GM12878 (cell line): ENCODE measurements around the gene ZC3H8. TPM values are rescaled to one million over a fixed set of nuclear protein-coding genes. Genes with fewer than 3 reads are reported as not detected.

Source experiments
- ATAC-seq: fragments of 200-7000 bp; cut with Tn5 transposase; 3 replicates; pipeline ENCODE4 v1.9.1; 2020; ENCODE audit warnings: mild to moderate bottlenecking, moderate library complexity
- BruUV-seq: library from RNA; stranded (reverse); fragments of 400-500 nt; replicated peaks from 2 replicates; lab custom pipeline; 2021; lab: Mats Ljungman, UMichigan
- CTCF ChIA-PET: fragments of 300-600 bp; sonication (Branson Sonifier 250); formaldehyde crosslinking; extraction: SDS; loops from one replicate; lab custom pipeline; 2021; ENCODE audit warnings: inconsistent platforms; lab: Yijun Ruan, JAX
- POLR2A ChIA-PET: fragments of 350-600 bp; formaldehyde crosslinking; extraction: SDS; loops from one replicate; lab custom pipeline; 2021; ENCODE audit warnings: inconsistent platforms; lab: Charles Lee
- RAD21 ChIA-PET: fragments of 300-600 bp; sonication (Branson Sonifier 250); formaldehyde crosslinking; loops from one replicate; lab custom pipeline; 2023; ENCODE audit warnings: antibody characterized with exemption; ENCODE audit not compliant: unreplicated experiment; lab: Charles Lee
- SMC1A ChIA-PET: fragments of 300-600 bp; sonication (Branson Sonifier 250); formaldehyde crosslinking; loops from one replicate; lab custom pipeline; 2023; ENCODE audit not compliant: unreplicated experiment, uncharacterized antibody; lab: Charles Lee
- DNase-seq: peaks from one replicate; pipeline ENCODE4 v3.0.0-alpha.2; 2011; ENCODE audit warnings: low read depth, low spot score
- FAIRE-seq: peaks from 3 replicates; lab custom pipeline; 2011; peaks lifted over from hg19 to GRCh38; lab: Jason Lieb, UNC
- H2AFZ ChIP-seq: 2 replicates; pipeline ENCODE4 v1.6.0; 2011; ENCODE audit warnings: low read depth, low read length, control low read depth; ENCODE audit not compliant: control insufficient read depth
- H3K27ac ChIP-seq: 2 replicates; pipeline ENCODE4 v1.5.1; 2011; ENCODE audit warnings: control low read depth; ENCODE audit not compliant: control insufficient read depth, insufficient read depth
- H3K27me3 ChIP-seq, 2 experiments: replicated peaks in 1 of 2; 2 replicates each; pipeline versions ENCODE4 v1.6.0 to v1.6.1; 2011; ENCODE audit warnings: low read length in 1 of 2; ENCODE audit not compliant: control insufficient read depth in 2 of 2, insufficient read depth in 2 of 2
- H3K36me3 ChIP-seq, 2 experiments: 2 replicates each; pipeline ENCODE4 v1.5.1; 2011; ENCODE audit warnings: low read length in 1 of 2; ENCODE audit not compliant: control insufficient read depth in 2 of 2, insufficient read depth in 2 of 2
- H3K4me1 ChIP-seq: 2 replicates; pipeline ENCODE4 v1.6.1; 2011; ENCODE audit warnings: mild to moderate bottlenecking, low read length, moderate library complexity, mixed read lengths; ENCODE audit not compliant: control insufficient read depth, insufficient read depth
- H3K4me2 ChIP-seq: 2 replicates; pipeline ENCODE4 v1.6.0; 2011; ENCODE audit warnings: control low read depth; ENCODE audit not compliant: control insufficient read depth, insufficient read depth
- H3K4me3 ChIP-seq: fragments of 200-600 bp; sonication (generic); 2 replicates; pipeline ENCODE4 v1.5.1; 2016
- H3K79me2 ChIP-seq: 2 replicates; pipeline ENCODE4 v1.6.0; 2011; ENCODE audit warnings: low read length; ENCODE audit not compliant: control insufficient read depth, insufficient read depth
- H3K9ac ChIP-seq: 2 replicates; pipeline ENCODE4 v1.8.0; 2011; ENCODE audit warnings: low read length, control low read depth, mixed read lengths; ENCODE audit not compliant: control insufficient read depth, insufficient read depth
- H3K9me3 ChIP-seq: replicated peaks from 3 replicates; pipeline ENCODE4 v1.5.1; 2011; ENCODE audit warnings: mild to moderate bottlenecking, low read length; ENCODE audit not compliant: control insufficient read depth, insufficient read depth
- H4K20me1 ChIP-seq: 2 replicates; pipeline ENCODE4 v1.6.0; 2011; ENCODE audit not compliant: control insufficient read depth, insufficient read depth
- CHD2 ChIP-seq: IDR thresholded peaks from 2 replicates; pipeline ENCODE4 v1.6.1; 2011; ENCODE audit warnings: low read depth, low read length, improper control_type of control experiment, borderline replicate concordance
- KDM1A ChIP-seq: fragments of 200-600 bp; sonication (generic); IDR thresholded peaks from 2 replicates; pipeline ENCODE4 v1.6.1; 2016; ENCODE audit warnings: borderline replicate concordance
- SUPT20H ChIP-seq: IDR thresholded peaks from 2 replicates; pipeline ENCODE4 v1.6.1; 2011; ENCODE audit warnings: low read depth, mild to moderate bottlenecking, low read length, moderate library complexity, borderline replicate concordance; ENCODE audit not compliant: control insufficient read depth
- WGBS: methylation state at CpG from one replicate; pipeline ENCODE4 v1.1.6; 2016; ENCODE audit warnings: low lambda C conversion rate; ENCODE audit not compliant: insufficient replicate concordance, insufficient coverage; ENCODE audit errors: missing lambda C conversion rate; 5-methylcytosine and 5-hydroxymethylcytosine counted together
- in situ Hi-C: fragments of 300-500 bp; cut with MboI; formaldehyde crosslinking; loops from 9 replicates; pipeline ENCODE4 v1.14.3; 2018; ENCODE audit warnings: mixed read lengths
- intact Hi-C: fragments of 100-400 bp; cut with micrococcal nuclease; formaldehyde crosslinking; loops from one replicate; pipeline ENCODE4 v1.14.2; 2022; ENCODE audit not compliant: unreplicated experiment
- polyA plus RNA-seq, 11 experiments: library from polyadenylated mRNA; depleted of rRNA in 4 of 11; unstranded in 6 of 11; stranded (reverse) in 5 of 11; fragments of >200 nt; fragmentation: Nextera tagmentation in 4 of 11; fragmentation: Illumina TruSeq in 1 of 11; extraction: Ambion mirVana in 4 of 11; extraction: Trizol in 1 of 11; gene quantifications; 1 replicate in 1 of 11; 2 replicates in 10 of 11; pipeline versions ENCODE4 v1.2.1 to v1.2.3, GENCODE V29; 2011 to 2016; ENCODE audit warnings: inconsistent platforms in 2 of 11, missing spikeins in 2 of 11, low read depth in 1 of 11
- total RNA-seq, 4 experiments: library from RNA; depleted of rRNA in 3 of 4; stranded (reverse); fragments of >200 nt in 3 of 4; fragmentation: Illumina TruSeq in 1 of 4; extraction: Trizol in 1 of 4; gene quantifications; 2 replicates each; pipeline versions ENCODE4 v1.2.1 to v1.2.3, GENCODE V29; 2013 to 2021
- TF ChIP-seq, protein P1 (sequence below): fragments of 450-650 bp; formaldehyde crosslinking; IDR thresholded peaks from 2 replicates; pipeline ENCODE4 v1.4.0; 2020; ENCODE audit warnings: mild to moderate bottlenecking, moderate library complexity
- TF ChIP-seq, protein P2 (sequence below): fragments of 450-650 bp; IDR thresholded peaks from 2 replicates; pipeline ENCODE4 v1.6.1; 2017; ENCODE audit warnings: mild to moderate bottlenecking, moderate library complexity

ZC3H8 gene
- total and polyA plus RNA-seq, 10 of the 15 experiments (the other 5 are each of a cell fraction or from before 2014, with no cell fraction given) = 9.9 to 28.4 (median 19.5) TPM

DNA sequence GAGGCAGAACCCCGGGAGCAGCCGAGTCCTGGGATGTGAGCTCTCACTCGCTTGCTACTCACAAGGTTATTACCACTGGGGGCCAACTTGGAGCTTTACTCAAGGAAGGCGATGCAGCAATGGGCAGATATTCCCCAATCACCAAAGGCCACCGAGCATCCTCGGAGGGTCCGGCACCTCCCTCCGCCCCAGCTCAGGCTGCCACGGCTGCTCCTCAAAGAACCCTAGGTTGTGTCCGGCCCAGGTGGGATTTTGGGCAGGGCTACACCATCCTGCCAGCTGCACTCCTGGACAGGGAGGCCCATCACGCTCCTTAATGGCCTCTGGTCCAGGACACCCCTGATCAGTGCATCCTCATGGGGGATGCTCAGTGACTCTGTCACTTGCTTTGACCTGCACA, 91.9 kb downstream of the ZC3H8 start (continued):
- TF ChIP-seq, protein P1, sequence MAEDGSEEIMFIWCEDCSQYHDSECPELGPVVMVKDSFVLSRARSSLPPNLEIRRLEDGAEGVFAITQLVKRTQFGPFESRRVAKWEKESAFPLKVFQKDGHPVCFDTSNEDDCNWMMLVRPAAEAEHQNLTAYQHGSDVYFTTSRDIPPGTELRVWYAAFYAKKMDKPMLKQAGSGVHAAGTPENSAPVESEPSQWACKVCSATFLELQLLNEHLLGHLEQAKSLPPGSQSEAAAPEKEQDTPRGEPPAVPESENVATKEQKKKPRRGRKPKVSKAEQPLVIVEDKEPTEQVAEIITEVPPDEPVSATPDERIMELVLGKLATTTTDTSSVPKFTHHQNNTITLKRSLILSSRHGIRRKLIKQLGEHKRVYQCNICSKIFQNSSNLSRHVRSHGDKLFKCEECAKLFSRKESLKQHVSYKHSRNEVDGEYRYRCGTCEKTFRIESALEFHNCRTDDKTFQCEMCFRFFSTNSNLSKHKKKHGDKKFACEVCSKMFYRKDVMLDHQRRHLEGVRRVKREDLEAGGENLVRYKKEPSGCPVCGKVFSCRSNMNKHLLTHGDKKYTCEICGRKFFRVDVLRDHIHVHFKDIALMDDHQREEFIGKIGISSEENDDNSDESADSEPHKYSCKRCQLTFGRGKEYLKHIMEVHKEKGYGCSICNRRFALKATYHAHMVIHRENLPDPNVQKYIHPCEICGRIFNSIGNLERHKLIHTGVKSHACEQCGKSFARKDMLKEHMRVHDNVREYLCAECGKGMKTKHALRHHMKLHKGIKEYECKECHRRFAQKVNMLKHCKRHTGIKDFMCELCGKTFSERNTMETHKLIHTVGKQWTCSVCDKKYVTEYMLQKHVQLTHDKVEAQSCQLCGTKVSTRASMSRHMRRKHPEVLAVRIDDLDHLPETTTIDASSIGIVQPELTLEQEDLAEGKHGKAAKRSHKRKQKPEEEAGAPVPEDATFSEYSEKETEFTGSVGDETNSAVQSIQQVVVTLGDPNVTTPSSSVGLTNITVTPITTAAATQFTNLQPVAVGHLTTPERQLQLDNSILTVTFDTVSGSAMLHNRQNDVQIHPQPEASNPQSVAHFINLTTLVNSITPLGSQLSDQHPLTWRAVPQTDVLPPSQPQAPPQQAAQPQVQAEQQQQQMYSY (CRISPR knock-in tag) = no peak
- TF ChIP-seq SUPT20H = no peak
- TF ChIP-seq KDM1A = no peak

DNA sequence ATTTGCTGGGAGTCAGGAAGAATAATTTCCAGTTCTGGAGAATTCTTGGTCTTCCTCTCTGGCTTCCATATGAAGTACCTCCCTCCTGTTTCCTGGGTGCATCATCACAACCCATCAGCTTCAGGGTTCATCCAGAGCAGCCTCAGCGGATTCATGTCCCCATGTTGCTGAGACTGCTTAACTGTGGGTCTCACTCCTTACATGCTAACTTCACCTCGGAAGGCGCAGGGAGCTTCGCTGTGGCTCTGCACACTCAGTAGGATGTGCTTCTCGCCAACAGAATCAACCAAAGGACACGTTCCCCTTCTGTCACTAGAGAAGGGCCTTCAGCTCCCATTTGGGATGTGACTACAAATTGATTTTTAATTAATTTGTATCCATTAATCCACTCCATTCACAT, 92.5 kb downstream of the ZC3H8 start:
- FAIRE-seq (no peak), ATAC-seq (no peak)

More for the DNA sequence above, 92.5 kb downstream of the ZC3H8 start:
- Histone ChIP-seq H3K27me3 (0 out of 4 replicates have a peak, but pooled peaks cover 0 to 1% of the 10 kb centered on the region in 2 experiments), H2AFZ (no peak overlapping the region), H3K4me2 (no peak overlapping the region), H4K20me1 (no peaks in the 10 kb centered on the region), H3K36me3 (no peaks in the 10 kb centered on the region), H3K9ac (no peak overlapping the region), H3K27ac (no peak overlapping the region), H3K79me2 (no peaks in the 10 kb centered on the region), H3K9me3 (no peaks in the 10 kb centered on the region), H3K4me1 (no peaks in the 10 kb centered on the region)
- no TSS peak for BruUV-seq
- intact Hi-C loops = no loop called here
- no peak for DNase-seq
- in situ Hi-C loops = no loop called here
- RAD21 ChIA-PET = no interaction called here
- CTCF ChIA-PET = no interaction called here
- SMC1A ChIA-PET = interaction anchor here (1.0 kb wide), 1 partner anchor 21 kb away, joined by 3 read pairs; no protein-coding TSS in a partner anchor
- POLR2A ChIA-PET = no interaction called here
- no peak for TF ChIP-seq CHD2
- TF ChIP-seq, protein P2, sequence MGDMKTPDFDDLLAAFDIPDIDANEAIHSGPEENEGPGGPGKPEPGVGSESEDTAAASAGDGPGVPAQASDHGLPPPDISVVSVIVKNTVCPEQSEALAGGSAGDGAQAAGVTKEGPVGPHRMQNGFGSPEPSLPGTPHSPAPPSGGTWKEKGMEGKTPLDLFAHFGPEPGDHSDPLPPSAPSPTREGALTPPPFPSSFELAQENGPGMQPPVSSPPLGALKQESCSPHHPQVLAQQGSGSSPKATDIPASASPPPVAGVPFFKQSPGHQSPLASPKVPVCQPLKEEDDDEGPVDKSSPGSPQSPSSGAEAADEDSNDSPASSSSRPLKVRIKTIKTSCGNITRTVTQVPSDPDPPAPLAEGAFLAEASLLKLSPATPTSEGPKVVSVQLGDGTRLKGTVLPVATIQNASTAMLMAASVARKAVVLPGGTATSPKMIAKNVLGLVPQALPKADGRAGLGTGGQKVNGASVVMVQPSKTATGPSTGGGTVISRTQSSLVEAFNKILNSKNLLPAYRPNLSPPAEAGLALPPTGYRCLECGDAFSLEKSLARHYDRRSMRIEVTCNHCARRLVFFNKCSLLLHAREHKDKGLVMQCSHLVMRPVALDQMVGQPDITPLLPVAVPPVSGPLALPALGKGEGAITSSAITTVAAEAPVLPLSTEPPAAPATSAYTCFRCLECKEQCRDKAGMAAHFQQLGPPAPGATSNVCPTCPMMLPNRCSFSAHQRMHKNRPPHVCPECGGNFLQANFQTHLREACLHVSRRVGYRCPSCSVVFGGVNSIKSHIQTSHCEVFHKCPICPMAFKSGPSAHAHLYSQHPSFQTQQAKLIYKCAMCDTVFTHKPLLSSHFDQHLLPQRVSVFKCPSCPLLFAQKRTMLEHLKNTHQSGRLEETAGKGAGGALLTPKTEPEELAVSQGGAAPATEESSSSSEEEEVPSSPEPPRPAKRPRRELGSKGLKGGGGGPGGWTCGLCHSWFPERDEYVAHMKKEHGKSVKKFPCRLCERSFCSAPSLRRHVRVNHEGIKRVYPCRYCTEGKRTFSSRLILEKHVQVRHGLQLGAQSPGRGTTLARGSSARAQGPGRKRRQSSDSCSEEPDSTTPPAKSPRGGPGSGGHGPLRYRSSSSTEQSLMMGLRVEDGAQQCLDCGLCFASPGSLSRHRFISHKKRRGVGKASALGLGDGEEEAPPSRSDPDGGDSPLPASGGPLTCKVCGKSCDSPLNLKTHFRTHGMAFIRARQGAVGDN = no peak
- TF ChIP-seq, all 136 proteins: peak for 0
- 81% methylated on average over 6 of the region's 6 CpGs for WGBS
- H3K4me3 ChIP-seq = no peak overlapping the region

Other genes starting within 250 kb of the ZC3H8 start
- 11.5 and 16.0 TPM in 2 replicates for gene TMEM87B, start 199.8 kb downstream of the ZC3H8 start, total RNA-seq (2014; rRNA removed)
- 20.6 and 20.9 TPM in 2 replicates for gene TMEM87B, start 199.8 kb downstream of the ZC3H8 start, total RNA-seq (2014; rRNA removed; fragmentation: Illumina TruSeq; extraction: Trizol)
- 11.8 and 12.8 TPM in 2 replicates for gene TMEM87B, start 199.8 kb downstream of the ZC3H8 start, total RNA-seq (2021)
- 17.2 and 23.6 TPM in 2 replicates for gene TMEM87B, start 199.8 kb downstream of the ZC3H8 start, polyA plus RNA-seq (2011; rRNA removed)
- gene TMEM87B, start 199.8 kb downstream of the ZC3H8 start, polyA plus RNA-seq (2014; fragmentation: Illumina TruSeq; extraction: Trizol) = 18.1 and 25.7 TPM in 2 replicates
- gene TMEM87B, start 199.8 kb downstream of the ZC3H8 start, polyA plus RNA-seq (2014; fragmentation: Nextera tagmentation; extraction: Ambion mirVana) = 1 to 10 TPM; 5.7 to 8.2 TPM
- gene TMEM87B, start 199.8 kb downstream of the ZC3H8 start, polyA plus RNA-seq (2014; rRNA removed) = 9.5 and 10.1 TPM in 2 replicates
- 10 to 100 TPM; 12.9 to 15.9 TPM for gene TMEM87B, start 199.8 kb downstream of the ZC3H8 start, polyA plus RNA-seq (2016; fragmentation: Nextera tagmentation; extraction: Ambion mirVana)
- gene FBLN7, start 116.7 kb downstream of the ZC3H8 start, total RNA-seq (2014; rRNA removed) = 0.05 TPM in 1 of 2 replicates, not detected in the other
- gene FBLN7, start 116.7 kb downstream of the ZC3H8 start, total RNA-seq (2014; rRNA removed; fragmentation: Illumina TruSeq; extraction: Trizol) = not detected in 2 replicates
- gene FBLN7, start 116.7 kb downstream of the ZC3H8 start, total RNA-seq (2021) = 0.10 TPM in 1 of 2 replicates, not detected in the other
- 0.01 TPM in 1 of 2 replicates, not detected in the other for gene FBLN7, start 116.7 kb downstream of the ZC3H8 start, polyA plus RNA-seq (2011; rRNA removed)
- 0.01 TPM in 1 of 2 replicates, not detected in the other for gene FBLN7, start 116.7 kb downstream of the ZC3H8 start, polyA plus RNA-seq (2014; fragmentation: Illumina TruSeq; extraction: Trizol)
- gene FBLN7, start 116.7 kb downstream of the ZC3H8 start, polyA plus RNA-seq (2014; fragmentation: Nextera tagmentation; extraction: Ambion mirVana) = not detected
- gene FBLN7, start 116.7 kb downstream of the ZC3H8 start, polyA plus RNA-seq (2014; rRNA removed) = 0.11 TPM in 1 of 2 replicates, not detected in the other
- not detected for gene FBLN7, start 116.7 kb downstream of the ZC3H8 start, polyA plus RNA-seq (2016; fragmentation: Nextera tagmentation; extraction: Ambion mirVana)
- 2.1 and 2.9 TPM in 2 replicates for gene ZC3H6, start 20.6 kb upstream of the ZC3H8 start, total RNA-seq (2014; rRNA removed)
- gene ZC3H6, start 20.6 kb upstream of the ZC3H8 start, total RNA-seq (2014; rRNA removed; fragmentation: Illumina TruSeq; extraction: Trizol) = 4.4 and 4.6 TPM in 2 replicates
- gene ZC3H6, start 20.6 kb upstream of the ZC3H8 start, total RNA-seq (2021) = 4.7 and 5.0 TPM in 2 replicates
- 1.9 and 2.4 TPM in 2 replicates for gene ZC3H6, start 20.6 kb upstream of the ZC3H8 start, polyA plus RNA-seq (2011; rRNA removed)
- 2.7 and 2.8 TPM in 2 replicates for gene ZC3H6, start 20.6 kb upstream of the ZC3H8 start, polyA plus RNA-seq (2014; fragmentation: Illumina TruSeq; extraction: Trizol)
- gene ZC3H6, start 20.6 kb upstream of the ZC3H8 start, polyA plus RNA-seq (2014; fragmentation: Nextera tagmentation; extraction: Ambion mirVana) = 1 to 10 TPM in 1 of 2 experiments, under 1 TPM in 1; 0.53 to 1.2 TPM
- 1.9 and 2.0 TPM in 2 replicates for gene ZC3H6, start 20.6 kb upstream of the ZC3H8 start, polyA plus RNA-seq (2014; rRNA removed)
- 1 to 10 TPM in 1 of 2 experiments, under 1 TPM in 1; 0.70 to 1.1 TPM for gene ZC3H6, start 20.6 kb upstream of the ZC3H8 start, polyA plus RNA-seq (2016; fragmentation: Nextera tagmentation; extraction: Ambion mirVana)
- 6.4 and 7.4 TPM in 2 replicates for gene RGPD8, start 178.6 kb upstream of the ZC3H8 start, total RNA-seq (2014; rRNA removed)
- 9.6 and 11.1 TPM in 2 replicates for gene RGPD8, start 178.6 kb upstream of the ZC3H8 start, total RNA-seq (2014; rRNA removed; fragmentation: Illumina TruSeq; extraction: Trizol)
- gene RGPD8, start 178.6 kb upstream of the ZC3H8 start, total RNA-seq (2021) = 6.5 and 7.3 TPM in 2 replicates
- 2.2 and 3.1 TPM in 2 replicates for gene RGPD8, start 178.6 kb upstream of the ZC3H8 start, polyA plus RNA-seq (2011; rRNA removed)
- 6.1 and 8.6 TPM in 2 replicates for gene RGPD8, start 178.6 kb upstream of the ZC3H8 start, polyA plus RNA-seq (2014; fragmentation: Illumina TruSeq; extraction: Trizol)
- gene RGPD8, start 178.6 kb upstream of the ZC3H8 start, polyA plus RNA-seq (2014; fragmentation: Nextera tagmentation; extraction: Ambion mirVana) = under 1 TPM; 0.24 to 0.40 TPM
- 3.5 and 3.6 TPM in 2 replicates for gene RGPD8, start 178.6 kb upstream of the ZC3H8 start, polyA plus RNA-seq (2014; rRNA removed)
- 1 to 10 TPM; 4.2 to 4.3 TPM for gene RGPD8, start 178.6 kb upstream of the ZC3H8 start, polyA plus RNA-seq (2016; fragmentation: Nextera tagmentation; extraction: Ambion mirVana)
- 16.6 and 16.7 TPM in 2 replicates for gene TTL, start 227.1 kb upstream of the ZC3H8 start, total RNA-seq (2014; rRNA removed)
- 21.1 and 21.8 TPM in 2 replicates for gene TTL, start 227.1 kb upstream of the ZC3H8 start, total RNA-seq (2014; rRNA removed; fragmentation: Illumina TruSeq; extraction: Trizol)
- gene TTL, start 227.1 kb upstream of the ZC3H8 start, total RNA-seq (2021) = 24.1 and 27.1 TPM in 2 replicates
- 17.4 and 19.9 TPM in 2 replicates for gene TTL, start 227.1 kb upstream of the ZC3H8 start, polyA plus RNA-seq (2011; rRNA removed)
- 23.0 and 24.7 TPM in 2 replicates for gene TTL, start 227.1 kb upstream of the ZC3H8 start, polyA plus RNA-seq (2014; fragmentation: Illumina TruSeq; extraction: Trizol)
- 1 to 10 TPM; 3.9 to 4.8 TPM for gene TTL, start 227.1 kb upstream of the ZC3H8 start, polyA plus RNA-seq (2014; fragmentation: Nextera tagmentation; extraction: Ambion mirVana)
- 15.2 and 15.5 TPM in 2 replicates for gene TTL, start 227.1 kb upstream of the ZC3H8 start, polyA plus RNA-seq (2014; rRNA removed)
- gene TTL, start 227.1 kb upstream of the ZC3H8 start, polyA plus RNA-seq (2016; fragmentation: Nextera tagmentation; extraction: Ambion mirVana) = 1 to 10 TPM; 5.0 to 5.2 TPM